Karpas-422 (cell line): Measurements from ENCODE around the gene APOL4. TPM values are rescaled to one million over a fixed set of nuclear protein-coding genes. Genes with fewer than 3 reads are reported as not detected.
"Not testable (repeated sequence)": the region's sequence is repeated elsewhere in the genome, so short reads cannot be mapped to it uniquely, and the experiment has no call there.

Experiments used
- DNase-seq: peaks from one replicate; pipeline ENCODE4 v3.0.0-alpha.2; 2015
- H2AFZ ChIP-seq: fragments of 200-600 bp; sonication (generic); 2 replicates; pipeline ENCODE4 v1.6.1; 2014; ENCODE audit warnings: antibody characterized with exemption, low read length, mixed read lengths
- H3K27ac ChIP-seq: fragments of 200-600 bp; sonication (generic); 2 replicates; pipeline ENCODE4 v1.5.1; 2014; ENCODE audit warnings: mild to moderate bottlenecking, low read length, moderate library complexity
- H3K27me3 ChIP-seq: fragments of 200-600 bp; sonication (generic); 2 replicates; pipeline ENCODE4 v1.6.1; 2014; ENCODE audit warnings: low read length, mixed read lengths
- H3K36me3 ChIP-seq: fragments of 200-600 bp; sonication (generic); 2 replicates; pipeline ENCODE4 v1.6.1; 2014; ENCODE audit warnings: low read length, mixed read lengths; ENCODE audit not compliant: insufficient read depth
- H3K4me1 ChIP-seq: fragments of 200-600 bp; sonication (generic); 2 replicates; pipeline ENCODE4 v1.6.1; 2014; ENCODE audit warnings: mild to moderate bottlenecking, low read length, mixed read lengths
- H3K4me2 ChIP-seq: fragments of 200-600 bp; sonication (generic); 2 replicates; pipeline ENCODE4 v1.6.1; 2014; ENCODE audit warnings: low read length, low read depth, mild to moderate bottlenecking; ENCODE audit not compliant: poor library complexity, severe bottlenecking
- H3K4me3 ChIP-seq: fragments of 200-600 bp; sonication (generic); 2 replicates; pipeline ENCODE4 v1.5.1; 2014; ENCODE audit warnings: mild to moderate bottlenecking, antibody characterized with exemption, low read length, mixed read lengths
- H3K79me2 ChIP-seq: fragments of 200-600 bp; sonication (generic); 2 replicates; pipeline ENCODE4 v1.6.1; 2014; ENCODE audit warnings: mild to moderate bottlenecking, low read length, mixed read lengths
- H3K9ac ChIP-seq: fragments of 200-600 bp; sonication (generic); 2 replicates; pipeline ENCODE4 v1.6.0; 2014; ENCODE audit warnings: low read length
- H3K9me2 ChIP-seq: fragments of 200-600 bp; sonication (generic), shearing (Covaris generic); replicated peaks from 2 replicates; pipeline ENCODE4 v1.6.0; 2014; ENCODE audit warnings: mild to moderate bottlenecking, low read length, moderate library complexity; ENCODE audit not compliant: insufficient read depth
- H3K9me3 ChIP-seq: fragments of 300-700, 200-600 bp; sonication (generic); 2 replicates; pipeline ENCODE4 v1.6.1; 2014; ENCODE audit warnings: low read length, mixed read lengths
- H4K20me1 ChIP-seq: fragments of 200-600 bp; sonication (generic); 2 replicates; pipeline ENCODE4 v1.6.1; 2014; ENCODE audit warnings: mild to moderate bottlenecking, antibody characterized with exemption, low read length, low read depth; ENCODE audit not compliant: insufficient read depth
- total RNA-seq: library from RNA; depleted of rRNA; stranded (reverse); fragments of >200 nt; shearing (Covaris generic); gene quantifications from 2 replicates; pipeline ENCODE4 v1.2.3, GENCODE V29; 2014; ENCODE audit warnings: low replicate concordance; rRNA removed

Gene APOL4, protein sequence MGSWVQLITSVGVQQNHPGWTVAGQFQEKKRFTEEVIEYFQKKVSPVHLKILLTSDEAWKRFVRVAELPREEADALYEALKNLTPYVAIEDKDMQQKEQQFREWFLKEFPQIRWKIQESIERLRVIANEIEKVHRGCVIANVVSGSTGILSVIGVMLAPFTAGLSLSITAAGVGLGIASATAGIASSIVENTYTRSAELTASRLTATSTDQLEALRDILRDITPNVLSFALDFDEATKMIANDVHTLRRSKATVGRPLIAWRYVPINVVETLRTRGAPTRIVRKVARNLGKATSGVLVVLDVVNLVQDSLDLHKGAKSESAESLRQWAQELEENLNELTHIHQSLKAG
- not detected in 2 replicates for total RNA-seq

DNA sequence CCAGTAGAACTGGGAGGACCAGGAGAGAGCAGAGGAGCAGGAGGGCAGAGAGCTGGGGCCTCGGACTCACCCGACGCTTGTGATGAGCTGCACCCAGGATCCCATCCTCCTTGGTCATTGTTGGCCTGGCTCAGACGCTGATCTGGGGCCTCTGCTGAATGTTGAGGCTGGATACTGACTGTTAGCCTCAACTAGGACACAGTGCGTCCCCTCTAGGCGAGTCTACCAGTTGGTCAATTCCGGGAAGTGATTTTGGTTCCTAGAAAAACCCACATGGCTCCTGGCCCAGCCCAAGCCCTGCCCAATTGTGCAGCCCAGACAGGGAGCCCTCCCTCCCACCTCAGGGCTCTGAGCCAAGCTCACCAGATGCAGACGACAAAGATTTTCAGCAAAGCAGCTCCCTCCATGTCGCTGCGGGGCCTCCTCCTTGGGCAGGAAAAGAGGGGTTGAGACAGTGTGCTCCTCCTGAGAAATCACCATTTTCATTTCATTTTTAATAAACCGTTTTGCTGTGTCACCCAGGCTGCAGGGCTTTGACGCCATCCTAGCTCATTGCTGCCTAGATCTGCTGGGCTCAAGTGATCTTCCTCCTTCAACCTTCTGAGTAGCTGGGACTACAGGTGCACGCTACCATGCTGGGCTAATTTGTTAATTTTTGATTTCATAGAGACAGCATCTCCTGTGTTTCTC lies at the start of gene APOL4:
Gene APOL4, minus strand, starts transcription at position 180 of the 690 bp plus-strand sequence. Its CDS starts 75 bp downstream, at position 105.
- no peak for DNase-seq
- Histone ChIP-seq H3K9me3 (no peaks in the 10 kb centered on the region), H3K9me2 (no peaks in the 10 kb centered on the region), H3K4me2 (no peak within 1 kb of the TSS), H4K20me1 (no peaks in the 10 kb centered on the region), H3K9ac (no peak within 1 kb of the TSS), H3K27me3 (no peaks in the 10 kb centered on the region), H3K4me3 (no peak within 1 kb of the TSS), H2AFZ (no peak within 1 kb of the TSS), H3K4me1 (peaks cover 29% of the 10 kb centered on the region), H3K27ac (no peak within 1 kb of the TSS), H3K79me2 (no peaks in the 10 kb centered on the region), H3K36me3 (no peaks in the 10 kb centered on the region)

DNA sequence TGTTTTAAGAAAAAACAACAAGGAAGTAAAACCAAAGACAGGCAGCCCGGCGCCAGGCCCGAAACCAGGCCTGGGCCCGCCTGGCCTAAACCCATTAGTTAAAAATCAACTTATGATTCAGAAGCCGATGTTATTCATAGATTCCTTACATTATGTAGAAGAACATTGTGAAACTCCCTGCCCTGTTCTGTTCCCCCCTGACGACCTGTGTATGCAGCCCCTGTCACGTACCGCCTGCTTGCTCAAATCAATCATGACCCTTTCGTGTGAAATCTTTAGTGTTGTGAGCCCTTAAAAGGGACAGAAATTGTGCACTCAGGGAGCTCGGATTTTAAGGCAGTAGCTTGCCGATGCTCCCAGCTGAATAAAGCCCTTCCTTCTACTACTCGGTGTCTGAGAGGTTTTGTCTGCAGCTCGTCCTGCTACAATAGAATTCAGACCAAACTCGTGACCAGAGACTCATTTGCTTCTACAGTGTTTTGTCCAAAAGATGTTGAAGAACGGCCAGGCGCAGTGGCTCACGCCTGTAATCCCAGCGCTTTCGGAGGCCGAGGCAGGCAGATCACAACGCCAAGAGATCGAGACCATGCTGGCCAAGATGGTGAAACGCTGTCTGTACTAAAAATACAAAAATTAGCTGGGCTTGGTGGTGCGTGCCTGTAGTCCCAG lies 48.8 kb upstream of the APOL4 start:
- not testable (repeated sequence) for H3K4me3 ChIP-seq, H3K27me3 ChIP-seq, H3K4me1 ChIP-seq, DNase-seq, H3K4me2 ChIP-seq, H3K79me2 ChIP-seq, H2AFZ ChIP-seq, H4K20me1 ChIP-seq, H3K36me3 ChIP-seq, H3K9me2 ChIP-seq, H3K9me3 ChIP-seq, H3K9ac ChIP-seq, H3K27ac ChIP-seq

DNA sequence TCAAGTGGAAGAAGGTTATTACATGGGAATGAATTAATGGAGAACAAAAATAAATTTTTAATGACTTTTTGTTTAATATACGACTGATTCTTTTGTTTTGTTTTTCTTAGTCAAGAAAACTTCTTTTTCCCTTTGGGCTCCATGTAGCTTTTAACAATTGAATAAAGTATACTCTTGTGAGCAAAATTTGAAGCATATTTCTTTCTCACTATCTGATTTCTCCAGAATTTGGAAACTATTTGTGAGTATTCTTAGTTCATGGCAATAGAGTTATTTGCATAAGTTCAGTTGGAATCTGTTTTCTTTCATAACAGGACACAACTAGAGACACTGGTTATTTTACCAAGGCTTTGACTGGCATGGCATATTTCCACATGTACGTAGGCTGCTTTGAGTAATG lies 47.6 kb upstream of the APOL4 start:
- no peak overlapping the region for H3K9ac ChIP-seq
- no peaks in the 10 kb centered on the region for H3K27me3 ChIP-seq
- no peaks in the 10 kb centered on the region for H3K79me2 ChIP-seq
- DNase-seq, result no peak
- no peaks in the 10 kb centered on the region for H3K36me3 ChIP-seq
- no peak overlapping the region for H3K4me2 ChIP-seq
- H3K4me3 ChIP-seq, result no peak overlapping the region
- peaks cover 5% of the 10 kb centered on the region for H3K4me1 ChIP-seq
- no peaks in the 10 kb centered on the region for H3K9me2 ChIP-seq
- H3K9me3 ChIP-seq, result no peaks in the 10 kb centered on the region
- H3K27ac ChIP-seq, result no peak overlapping the region
- no peaks in the 10 kb centered on the region for H4K20me1 ChIP-seq
- H2AFZ ChIP-seq, result no peak overlapping the region

- DNase-seq, result no peak
- no peaks in the 10 kb centered on the region for H3K36me3 ChIP-seq
- no peaks in the 10 kb centered on the region for H3K9me3 ChIP-seq
- no peak overlapping the region for H3K4me3 ChIP-seq
- no peaks in the 10 kb centered on the region for H3K79me2 ChIP-seq
- no peak overlapping the region for H3K27ac ChIP-seq
- H2AFZ ChIP-seq, result no peak overlapping the region
- no peaks in the 10 kb centered on the region for H3K9me2 ChIP-seq
- H3K27me3 ChIP-seq, result no peaks in the 10 kb centered on the region
- H3K9ac ChIP-seq, result no peak overlapping the region
- H4K20me1 ChIP-seq, result no peaks in the 10 kb centered on the region
- H3K4me2 ChIP-seq, result no peak overlapping the region
- peaks cover 4% of the 10 kb centered on the region for H3K4me1 ChIP-seq
These were observed 46.3 kb upstream of the APOL4 start for GRCh38 chr22:36247955-36248354.

- no peak overlapping the region for H3K4me2 ChIP-seq
- H3K36me3 ChIP-seq, result no peaks in the 10 kb centered on the region
- H3K79me2 ChIP-seq, result no peaks in the 10 kb centered on the region
- no peaks in the 10 kb centered on the region for H3K4me1 ChIP-seq
- H3K9ac ChIP-seq, result no peak overlapping the region
- no peaks in the 10 kb centered on the region for H3K9me2 ChIP-seq
- H3K27me3 ChIP-seq, result no peaks in the 10 kb centered on the region; the same call in 1 of the 2 replicates
- no peaks in the 10 kb centered on the region for H3K9me3 ChIP-seq
- no peak overlapping the region for H2AFZ ChIP-seq
- H3K27ac ChIP-seq, result no peak overlapping the region
- no peak for DNase-seq
- no peaks in the 10 kb centered on the region for H4K20me1 ChIP-seq
- H3K4me3 ChIP-seq, result no peak overlapping the region
These were observed 45.1 kb upstream of the APOL4 start for GRCh38 chr22:36246718-36247117.

- Histone ChIP-seq H3K36me3 (no peaks in the 10 kb centered on the region), H3K27ac (no peak overlapping the region), H3K9me2 (no peaks in the 10 kb centered on the region), H3K4me2 (no peak overlapping the region), H4K20me1 (no peaks in the 10 kb centered on the region), H3K9ac (no peak overlapping the region), H3K4me3 (no peak overlapping the region), H3K4me1 (no peaks in the 10 kb centered on the region), H3K79me2 (no peaks in the 10 kb centered on the region), H3K9me3 (no peaks in the 10 kb centered on the region), H2AFZ (no peak overlapping the region), H3K27me3 (no peaks in the 10 kb centered on the region; the same call in 1 of the 2 replicates)
- no peak for DNase-seq
These were observed 44.3 kb upstream of the APOL4 start for GRCh38 chr22:36245805-36246356.

- Histone ChIP-seq H3K27me3 (no peaks in the 10 kb centered on the region; the same call in 1 of the 2 replicates), H3K4me1 (peaks cover 3% of the 10 kb centered on the region), H3K4me2 (no peak overlapping the region), H3K4me3 (no peak overlapping the region), H2AFZ (no peak overlapping the region), H3K9me3 (no peaks in the 10 kb centered on the region), H3K9me2 (no peaks in the 10 kb centered on the region), H3K79me2 (no peaks in the 10 kb centered on the region), H3K9ac (no peak overlapping the region), H3K27ac (no peak overlapping the region), H3K36me3 (no peaks in the 10 kb centered on the region), H4K20me1 (no peaks in the 10 kb centered on the region)
- no peak for DNase-seq
These were observed 43.1 kb upstream of the APOL4 start for GRCh38 chr22:36244522-36245391.
